Naive thymus-derived CD4-positive, alpha-beta T cell (primary cell): ENCODE results near the gene PERP. TPM values are rescaled to one million over a fixed set of nuclear protein-coding genes. Genes with fewer than 3 reads are reported as not detected.

ENCODE experiments used
- ATAC-seq: fragments of 150-1000 bp; cut with Tn5 transposase; 2 replicates; pipeline ENCODE4 v1.10.0; 2021; ENCODE audit warnings: mild to moderate bottlenecking, moderate library complexity
- CTCF ChIA-PET: fragments of 350-600 bp; sonication (Branson Sonifier 250); formaldehyde crosslinking; loops from one replicate; lab custom pipeline; 2021; ENCODE audit warnings: antibody characterized with exemption; lab: Charles Lee
- POLR2A ChIA-PET: fragments of 350-600 bp; sonication (Branson Sonifier 250); formaldehyde crosslinking; loops from one replicate; lab custom pipeline; 2021; ENCODE audit warnings: antibody characterized with exemption, inconsistent platforms; lab: Charles Lee
- DNase-seq, 9 donors: peaks; one replicate each; pipeline versions ENCODE4 v3.0.0 to v3.0.0-alpha.2; 2020 to 2022; ENCODE audit warnings: mixed read lengths in 1 of 9
- H3K27ac ChIP-seq: one replicate; pipeline ENCODE4 v1.7.0; 2013; ENCODE audit warnings: mild to moderate bottlenecking, low read depth, low read length, moderate library complexity
- H3K27me3 ChIP-seq, 2 donors: one replicate each; pipeline ENCODE4 v1.7.0; 2013; ENCODE audit warnings: low read length in 2 of 2, mild to moderate bottlenecking in 2 of 2, moderate library complexity in 2 of 2; ENCODE audit not compliant: control insufficient read depth in 2 of 2, insufficient read depth in 2 of 2
- H3K36me3 ChIP-seq, 3 experiments: 1 replicate in 2 of 3; 2 replicates in 1 of 3; pipeline ENCODE4 v1.7.0; 2013; ENCODE audit warnings: low read length in 3 of 3, mild to moderate bottlenecking in 3 of 3, moderate library complexity in 1 of 3; ENCODE audit not compliant: insufficient read depth in 3 of 3, control insufficient read depth in 2 of 3
- H3K4me1 ChIP-seq, 2 donors: one replicate each; pipeline ENCODE4 v1.7.0; 2013; ENCODE audit warnings: low read length in 2 of 2, mild to moderate bottlenecking in 2 of 2, moderate library complexity in 1 of 2; ENCODE audit not compliant: control insufficient read depth in 2 of 2, insufficient read depth in 2 of 2
- H3K4me3 ChIP-seq: 2 replicates; pipeline ENCODE4 v1.7.0; 2013; ENCODE audit warnings: mild to moderate bottlenecking, low read length
- H3K9me3 ChIP-seq, 3 experiments: 1 replicate in 2 of 3; 2 replicates in 1 of 3; pipeline ENCODE4 v1.7.0; 2013; ENCODE audit warnings: low read length in 3 of 3; ENCODE audit not compliant: control insufficient read depth in 2 of 3
- H3K27ac Mint-ChIP-seq, 9 donors: one replicate each; pipeline ENCODE4 v1.8.0; 2020 to 2022; ENCODE audit warnings: mixed read lengths in 9 of 9, mild to moderate bottlenecking in 8 of 9, moderate library complexity in 5 of 9, inconsistent platforms in 2 of 9
- H3K27me3 Mint-ChIP-seq, 5 donors: one replicate each; pipeline ENCODE4 v1.8.0; 2021 to 2022; ENCODE audit warnings: mixed read lengths in 5 of 5, mild to moderate bottlenecking in 1 of 5
- H3K36me3 Mint-ChIP-seq, 5 donors: one replicate each; pipeline ENCODE4 v1.8.0; 2020 to 2022; ENCODE audit warnings: mixed read lengths in 5 of 5, mild to moderate bottlenecking in 3 of 5, inconsistent platforms in 1 of 5
- H3K4me1 Mint-ChIP-seq, 7 donors: one replicate each; pipeline ENCODE4 v1.8.0; 2020 to 2022; ENCODE audit warnings: mixed read lengths in 7 of 7, mild to moderate bottlenecking in 3 of 7, inconsistent platforms in 1 of 7
- H3K4me3 Mint-ChIP-seq, 10 donors: one replicate each; pipeline ENCODE4 v1.8.0; 2020 to 2022; ENCODE audit warnings: mild to moderate bottlenecking in 10 of 10, mixed read lengths in 10 of 10, moderate library complexity in 6 of 10, inconsistent platforms in 2 of 10
- H3K9me3 Mint-ChIP-seq, 11 donors: one replicate each; pipeline ENCODE4 v1.8.0; 2020 to 2022; ENCODE audit warnings: mixed read lengths in 11 of 11, mild to moderate bottlenecking in 4 of 11, inconsistent platforms in 1 of 11, moderate library complexity in 1 of 11
- intact Hi-C, 2 donors: fragments of 100-400 bp; cut with micrococcal nuclease; formaldehyde crosslinking; loops; one replicate each; pipeline ENCODE4 v1.15.1; 2023
- polyA plus RNA-seq, 2 donors: library from polyadenylated mRNA; unstranded; fragments of 300-500 nt; fragmentation: Illumina TruSeq; gene quantifications; one replicate each; pipeline ENCODE4 v1.2.3, GENCODE V29; 2021
- total RNA-seq, 6 experiments: library from RNA in 5 of 6; stranded (reverse) in 5 of 6; gene quantifications; 1 replicate in 5 of 6; 2 replicates in 1 of 6; pipeline ENCODE4 v1.2.3 and lab custom pipeline; 2021 to 2026

Gene PERP
- total and polyA plus RNA-seq, 7 experiments from 2014 or later, result 0.11 to 5.9 (median 0.46) TPM

DNA sequence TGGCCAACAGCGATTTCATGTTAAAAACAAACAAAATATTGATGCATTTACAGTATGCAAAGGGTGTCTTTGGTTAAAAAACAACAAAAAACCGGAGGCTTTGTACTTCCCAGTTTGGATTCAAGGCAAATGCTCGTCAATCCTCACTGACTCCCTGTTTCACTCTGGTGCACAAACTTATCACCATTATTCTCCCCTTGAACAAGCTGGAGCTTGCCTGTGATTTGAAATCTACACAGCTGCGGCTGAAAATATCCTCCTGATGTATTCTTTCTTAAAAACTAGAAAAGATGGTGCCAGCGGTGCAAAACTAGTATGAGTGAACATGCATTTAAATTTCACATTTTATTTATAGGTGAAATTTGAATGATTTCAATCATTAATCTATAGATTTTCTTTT is 3.3 kb downstream of the PERP start:
- DNase-seq, result no peak
- Histone ChIP-seq H3K9me3 (no peaks in the 10 kb centered on the region), H3K4me3 (no peak overlapping the region), H3K36me3 (no peaks in the 10 kb centered on the region), H3K4me1 (peaks cover 8 to 10% of the 10 kb centered on the region in 2 donors), H3K27me3 (peaks cover 0 to 6% of the 10 kb centered on the region in 2 donors), H3K27ac (no peak overlapping the region)
- ChIA-PET POLR2A (no interaction called here), CTCF (interaction anchor here (0.5 to 1.2 kb wide), 2 partner anchors 11 to 483 kb away, joined by 3 read pairs; no protein-coding TSS in a partner anchor)
- H3K4me3 Mint-ChIP-seq, result no peak overlapping the region
- H3K36me3 Mint-ChIP-seq, result peaks cover 0 to 4% (median 0%) of the 10 kb centered on the region in 5 donors
- no peak for ATAC-seq
- intact Hi-C loops, result no loop called here
- peaks cover 0 to 5% (median 0%) of the 10 kb centered on the region in 11 donors for H3K9me3 Mint-ChIP-seq
- H3K27ac Mint-ChIP-seq, result no peak overlapping the region
- H3K27me3 Mint-ChIP-seq, result peaks cover 36 to 66% (median 44%) of the 10 kb centered on the region in 5 donors
- peaks cover 13 to 23% (median 16%) of the 10 kb centered on the region in 7 donors for H3K4me1 Mint-ChIP-seq

DNA sequence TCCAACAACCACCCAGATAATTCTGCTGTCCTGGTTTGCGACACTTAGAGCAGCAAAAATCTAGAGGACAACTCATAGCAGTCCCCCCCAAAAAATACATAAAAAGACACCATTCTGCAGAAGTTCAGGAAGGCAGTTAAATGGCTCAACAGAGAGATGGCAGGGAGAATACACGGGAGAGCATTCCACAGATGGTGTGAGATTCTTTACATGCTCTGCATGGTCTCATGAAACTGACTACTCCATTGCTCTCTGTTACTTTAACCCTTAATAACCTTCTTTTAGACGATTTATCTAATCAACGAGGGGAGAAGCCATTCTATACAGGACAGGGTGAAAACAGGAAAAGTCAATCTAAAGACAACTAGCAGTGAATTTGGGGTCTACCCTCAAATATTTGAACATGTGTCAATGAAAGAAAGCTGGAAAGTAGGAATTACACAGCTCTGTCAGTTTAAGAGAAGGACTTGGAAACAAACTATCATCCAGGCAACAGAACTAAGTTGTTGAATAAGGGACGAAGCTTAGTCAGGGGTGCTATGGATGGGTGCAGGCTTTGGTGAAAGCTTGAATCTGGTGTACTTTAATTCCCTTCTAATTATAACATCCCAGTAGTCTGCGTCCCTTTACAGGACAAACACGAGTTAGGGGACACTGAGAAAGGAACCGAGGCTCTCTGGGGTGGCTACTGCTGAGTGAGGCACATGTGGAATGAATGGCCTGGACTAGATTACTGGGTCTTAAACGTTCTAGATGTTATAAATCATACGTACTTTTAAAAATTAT is 5.1 kb downstream of the PERP start:
- Mint-ChIP-seq H3K36me3 (peaks cover 0 to 12% (median 4%) of the 10 kb centered on the region in 5 donors), H3K4me1 (peaks cover 5 to 15% (median 8%) of the 10 kb centered on the region in 7 donors), H3K27me3 (peaks cover 39 to 71% (median 48%) of the 10 kb centered on the region in 5 donors), H3K4me3 (no peak overlapping the region), H3K9me3 (peaks cover 0 to 17% (median 4%) of the 10 kb centered on the region in 11 donors), H3K27ac (no peak overlapping the region)
- Histone ChIP-seq H3K4me1 (peaks cover 0 to 10% of the 10 kb centered on the region in 2 donors), H3K27ac (no peak overlapping the region), H3K4me3 (no peak overlapping the region), H3K36me3 (no peaks in the 10 kb centered on the region), H3K9me3 (no peaks in the 10 kb centered on the region), H3K27me3 (peaks cover 0 to 6% of the 10 kb centered on the region in 2 donors)
- ChIA-PET CTCF (no interaction called here), POLR2A (no interaction called here)
- ATAC-seq (no peak), DNase-seq (no peak)
- intact Hi-C loops, result no loop called here

DNA sequence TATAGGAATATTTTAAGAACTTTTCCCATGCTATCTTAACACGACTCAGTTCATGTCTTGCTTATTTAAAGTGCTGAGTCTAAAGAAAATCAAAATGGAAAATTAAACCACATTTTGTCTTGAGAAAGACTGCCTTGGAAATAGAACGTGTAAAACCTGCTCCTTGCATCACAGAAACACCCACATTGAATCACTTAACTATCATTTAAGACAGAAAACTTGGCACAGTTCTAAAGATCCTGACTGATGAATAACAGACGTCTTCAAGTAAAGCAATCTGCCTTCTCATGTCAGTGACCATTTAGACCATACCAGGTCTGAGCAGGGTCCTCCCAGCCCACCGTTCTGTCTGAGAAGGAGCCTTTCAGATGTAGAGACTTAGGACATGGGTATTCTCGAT is 7.4 kb downstream of the PERP start:
- ChIA-PET POLR2A (no interaction called here), CTCF (no interaction called here)
- Histone ChIP-seq H3K27ac (no peak overlapping the region), H3K9me3 (no peaks in the 10 kb centered on the region), H3K36me3 (no peaks in the 10 kb centered on the region), H3K27me3 (no peaks in the 10 kb centered on the region), H3K4me3 (no peak overlapping the region), H3K4me1 (no peaks in the 10 kb centered on the region)
- intact Hi-C loops, result no loop called here
- Mint-ChIP-seq H3K9me3 (peaks cover 0 to 17% (median 4%) of the 10 kb centered on the region in 11 donors), H3K27me3 (peaks cover 23 to 55% (median 36%) of the 10 kb centered on the region in 5 donors), H3K27ac (no peak overlapping the region), H3K36me3 (peaks cover 4 to 14% (median 9%) of the 10 kb centered on the region in 5 donors), H3K4me3 (no peak overlapping the region), H3K4me1 (peaks cover 0 to 2% (median 0%) of the 10 kb centered on the region in 7 donors)
- no peak for ATAC-seq
- DNase-seq, result no peak

DNA sequence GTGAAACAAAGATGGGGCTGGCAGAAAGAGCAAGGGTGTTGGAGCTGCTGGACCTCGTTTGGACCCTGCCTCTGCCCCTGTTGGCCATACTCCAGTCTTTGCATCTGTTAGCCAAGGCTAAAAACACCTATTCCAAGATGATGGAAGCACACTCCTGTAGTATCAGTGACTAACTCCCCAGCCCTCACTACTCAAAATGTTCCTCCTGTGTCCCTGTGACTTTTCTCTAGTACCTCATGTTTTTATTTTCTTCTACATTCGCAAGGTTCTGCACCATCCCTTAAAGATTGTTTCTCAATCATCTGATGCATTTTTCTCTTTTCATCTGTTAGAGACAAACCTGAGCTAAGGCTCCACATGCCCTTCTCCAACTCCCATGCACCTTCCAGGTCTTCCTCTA is 8.9 kb downstream of the PERP start:
- H3K27me3 ChIP-seq, result no peaks in the 10 kb centered on the region
- ATAC-seq, result no peak
- Mint-ChIP-seq H3K4me3 (no peak overlapping the region), H3K9me3 (peaks cover 0 to 17% (median 4%) of the 10 kb centered on the region in 11 donors), H3K27me3 (peaks cover 20 to 44% (median 27%) of the 10 kb centered on the region in 5 donors), H3K4me1 (no peaks in the 10 kb centered on the region), H3K36me3 (peaks cover 4 to 14% (median 11%) of the 10 kb centered on the region in 5 donors), H3K27ac (no peak overlapping the region)
- H3K36me3 ChIP-seq, result no peaks in the 10 kb centered on the region
- ChIA-PET CTCF (interaction anchor here (0.6 kb wide), 1 partner anchor 997 kb away, joined by 3 read pairs; no protein-coding TSS in a partner anchor), POLR2A (no interaction called here)
- H3K4me1 ChIP-seq, result no peaks in the 10 kb centered on the region
- no peak for DNase-seq
- H3K4me3 ChIP-seq, result no peak overlapping the region
- H3K9me3 ChIP-seq, result no peaks in the 10 kb centered on the region
- no peak overlapping the region for H3K27ac ChIP-seq
- intact Hi-C loops, result no loop called here

DNA sequence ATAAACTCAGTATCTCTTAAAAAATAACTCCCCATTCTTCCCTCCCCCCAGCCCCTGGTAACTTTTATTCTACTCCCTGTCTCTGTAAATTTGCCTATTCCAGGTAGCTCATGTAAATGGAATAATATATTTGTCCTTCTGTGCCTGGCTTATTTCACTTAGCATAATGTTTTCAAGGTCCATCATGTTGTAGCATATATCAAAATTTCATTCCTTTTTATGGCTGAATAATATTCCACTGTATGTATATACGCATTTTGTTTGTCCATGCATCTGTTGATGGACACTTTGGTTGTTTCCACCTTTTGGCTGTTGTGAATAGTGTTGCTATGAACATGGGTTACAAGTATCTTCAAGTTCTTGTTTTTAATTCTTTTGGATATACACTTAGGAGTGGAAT is 13.0 kb downstream of the PERP start:
- Histone ChIP-seq H3K4me3 (no peak overlapping the region), H3K36me3 (no peaks in the 10 kb centered on the region), H3K27ac (no peak overlapping the region), H3K4me1 (no peaks in the 10 kb centered on the region), H3K27me3 (no peaks in the 10 kb centered on the region), H3K9me3 (no peaks in the 10 kb centered on the region)
- H3K4me3 Mint-ChIP-seq, result no peak overlapping the region
- DNase-seq (no peak), ATAC-seq (no peak)
- CTCF ChIA-PET, result no interaction called here
- peaks cover 23 to 48% (median 29%) of the 10 kb centered on the region in 5 donors for H3K27me3 Mint-ChIP-seq
- POLR2A ChIA-PET, result no interaction called here
- H3K4me1 Mint-ChIP-seq, result peaks cover 0 to 1% (median 0%) of the 10 kb centered on the region in 7 donors
- H3K9me3 Mint-ChIP-seq, result peaks cover 0 to 17% (median 4%) of the 10 kb centered on the region in 11 donors
- no peak overlapping the region for H3K27ac Mint-ChIP-seq
- H3K36me3 Mint-ChIP-seq, result peaks cover 4 to 12% (median 10%) of the 10 kb centered on the region in 5 donors
- intact Hi-C loops, result no loop called here

DNA sequence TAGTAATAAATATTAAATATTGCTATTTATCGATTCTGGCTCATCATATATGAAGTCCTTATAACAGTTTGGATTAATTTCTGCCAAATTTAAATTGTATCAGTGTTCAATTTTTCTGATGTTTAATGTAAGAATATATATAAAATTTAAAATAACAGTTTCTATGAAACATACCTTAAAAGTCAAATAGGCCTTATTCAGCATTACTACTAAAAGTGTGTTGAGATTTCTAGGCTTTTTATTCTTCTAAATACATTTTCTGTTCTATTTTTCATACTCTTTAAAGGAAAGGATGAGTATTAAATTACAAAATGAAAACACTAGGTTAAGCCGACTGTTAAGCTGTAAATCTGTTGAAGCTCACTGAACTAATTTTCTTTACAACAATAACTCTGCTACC is 13.6 kb downstream of the PERP start:
- CTCF ChIA-PET, result no interaction called here
- no peaks in the 10 kb centered on the region for H3K27me3 ChIP-seq
- Mint-ChIP-seq H3K4me3 (no peak overlapping the region), H3K36me3 (peaks cover 4 to 11% (median 9%) of the 10 kb centered on the region in 5 donors), H3K9me3 (peaks cover 0 to 11% (median 4%) of the 10 kb centered on the region in 11 donors), H3K4me1 (peaks cover 0 to 1% (median 0%) of the 10 kb centered on the region in 7 donors), H3K27me3 (peaks cover 19 to 45% (median 25%) of the 10 kb centered on the region in 5 donors), H3K27ac (no peak overlapping the region)
- H3K4me3 ChIP-seq, result no peak overlapping the region
- intact Hi-C loops, result no loop called here
- no peaks in the 10 kb centered on the region for H3K4me1 ChIP-seq
- H3K9me3 ChIP-seq, result no peaks in the 10 kb centered on the region
- H3K36me3 ChIP-seq, result no peaks in the 10 kb centered on the region
- no peak overlapping the region for H3K27ac ChIP-seq
- POLR2A ChIA-PET, result no interaction called here
- DNase-seq (no peak), ATAC-seq (no peak)
